Measurements from ENCODE around the gene CSGALNACT2. TPM values are rescaled to one million over a fixed set of nuclear protein-coding genes. Genes with fewer than 3 reads are reported as not detected.
A peak's percentile ranks its signal among the peaks of the same experiment; 100 is the strongest.

CSGALNACT2 gene
- total RNA-seq, 1 experiment from 2014 or later, result 6.4 TPM

GRCh38 chr10:43226441-43226840 is 88.2 kb downstream of the CSGALNACT2 start:
- Mint-ChIP-seq H3K9me3 (ENCODE audit: unreplicated experiment) (no peaks in the 10 kb centered on the region), H3K4me3 (ENCODE audit: unreplicated experiment) (no peak overlapping the region), H3K36me3 (ENCODE audit: insufficient read depth, unreplicated experiment) (no peaks in the 10 kb centered on the region), H3K4me1 (ENCODE audit: low read depth, unreplicated experiment) (no peaks in the 10 kb centered on the region), H3K27ac (ENCODE audit: unreplicated experiment) (no peak overlapping the region), H3K27me3 (ENCODE audit: insufficient read depth, unreplicated experiment) (peaks cover 16% of the 10 kb centered on the region)
- BruUV-seq (replicated peaks), result no TSS peak
- no peak for DNase-seq
- Histone ChIP-seq H3K4me1 (peaks cover 12% of the 10 kb centered on the region; the same call in 1 of the 2 replicates), H3K4me3 (ENCODE audit: low read depth, low read length) (no peak overlapping the region), H3K9me3 (no peaks in the 10 kb centered on the region), H3K36me3 (ENCODE audit: control insufficient read depth, insufficient read depth, low read length) (no peaks in the 10 kb centered on the region), H3K27me3 (replicated peaks; ENCODE audit: control insufficient read depth, insufficient read depth, low read length) (peaks cover 4% of the 10 kb centered on the region; the same call in 1 of the 2 replicates)
- ChIA-PET POLR2A (no interaction called here), CTCF (no interaction called here)
- intact Hi-C loops (cut with micrococcal nuclease; ENCODE audit: unreplicated experiment), result loop anchor here (5.0 kb wide), 1 partner anchor 41 kb away; the partner anchor contains the start of gene RASGEF1A
- no peak for TF ChIP-seq CTCF (IDR thresholded peaks at IDR 0.05; ENCODE audit: insufficient read depth in 1 of 2, low read depth in 1 of 2, low read length in 1 of 2, severe bottlenecking in 1 of 2, unreplicated experiment in 1 of 2)

GRCh38 chr10:43226851-43227845 is 88.9 kb downstream of the CSGALNACT2 start:
- no peak overlapping the region for H3K4me3 Mint-ChIP-seq (ENCODE audit: unreplicated experiment)
- no peaks in the 10 kb centered on the region for H3K4me1 Mint-ChIP-seq (ENCODE audit: low read depth, unreplicated experiment)
- no peaks in the 10 kb centered on the region for H3K36me3 Mint-ChIP-seq (ENCODE audit: insufficient read depth, unreplicated experiment)
- BruUV-seq (replicated peaks), result no TSS peak
- H3K27me3 Mint-ChIP-seq (ENCODE audit: insufficient read depth, unreplicated experiment), result peaks cover 18% of the 10 kb centered on the region
- no peak for TF ChIP-seq CTCF (IDR thresholded peaks at IDR 0.05; ENCODE audit: insufficient read depth in 1 of 2, low read depth in 1 of 2, low read length in 1 of 2, severe bottlenecking in 1 of 2, unreplicated experiment in 1 of 2)
- no peak overlapping the region for H3K27ac Mint-ChIP-seq (ENCODE audit: unreplicated experiment)
- intact Hi-C loops (cut with micrococcal nuclease; ENCODE audit: unreplicated experiment), result loop anchor here (5.0 kb wide), 1 partner anchor 40 kb away; the partner anchor contains the start of gene RASGEF1A
- H3K9me3 ChIP-seq, result no peaks in the 10 kb centered on the region
- DNase-seq, result peak in 1 of 2 experiments; percentile 31
- CTCF ChIA-PET, result interaction anchor here (0.6 kb wide), 1 partner anchor 55 kb away, joined by 3 read pairs; no protein-coding TSS in a partner anchor
- no peaks in the 10 kb centered on the region for H3K9me3 Mint-ChIP-seq (ENCODE audit: unreplicated experiment)
- POLR2A ChIA-PET, result interaction anchor here (0.5 kb wide), 1 partner anchor 28 kb away, joined by 4 read pairs; no protein-coding TSS in a partner anchor
- H3K27me3 ChIP-seq (replicated peaks; ENCODE audit: control insufficient read depth, insufficient read depth, low read length), result peaks cover 5% of the 10 kb centered on the region; the same call in 1 of the 2 replicates
- H3K4me1 ChIP-seq, result peaks cover 12% of the 10 kb centered on the region; the same call in 1 of the 2 replicates
- H3K4me3 ChIP-seq (ENCODE audit: low read depth, low read length), result no peak overlapping the region
- H3K36me3 ChIP-seq (ENCODE audit: control insufficient read depth, insufficient read depth, low read length), result no peaks in the 10 kb centered on the region
